DMS153 (cell line): ENCODE measurements around the gene SLC51B.
"Not testable (repeated sequence)": the region's sequence is repeated elsewhere in the genome, so short reads cannot be mapped to it uniquely, and the experiment has no call there.

ENCODE experiments used
- DNase-seq: peaks from one replicate; lab custom pipeline; 2025; lab: John Stamatoyannopoulos, UW

The SLC51B gene

DNA sequence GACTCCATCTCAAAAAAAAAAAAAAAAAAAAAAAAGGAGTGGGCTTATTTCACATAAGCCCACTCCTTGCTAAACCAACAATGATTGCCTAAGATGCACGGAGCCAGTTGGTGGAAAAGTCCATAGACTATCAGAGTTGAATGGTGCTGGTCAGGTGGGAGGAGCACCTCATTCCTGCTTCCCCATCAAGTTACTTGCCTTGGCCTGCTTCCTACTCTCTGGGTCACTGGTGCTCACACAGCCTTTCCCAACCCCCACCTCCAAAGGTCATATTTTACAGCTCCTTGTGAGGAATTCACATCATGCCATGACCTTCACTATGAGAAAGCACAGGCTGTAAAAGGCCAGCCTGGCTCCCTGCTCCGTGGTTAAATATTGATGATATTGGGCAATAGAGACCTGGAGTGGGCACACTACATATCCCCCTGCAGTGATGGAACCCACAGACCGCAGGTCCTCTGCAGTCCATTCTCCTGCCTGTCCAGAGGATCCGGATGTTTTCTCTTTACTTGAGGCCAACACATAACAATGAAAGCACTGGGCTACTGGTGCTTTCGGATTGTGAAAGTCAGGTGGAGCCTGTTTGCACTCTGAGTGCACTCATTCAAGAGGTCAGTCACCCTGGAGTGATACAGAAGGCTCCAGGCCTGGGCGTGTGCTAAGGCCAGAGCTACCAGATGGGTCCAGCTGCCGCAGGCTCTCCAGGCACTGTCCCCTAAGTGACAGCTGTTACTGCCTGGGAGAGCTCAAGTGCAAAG lies at the start of gene SLC51B:
SLC51B (plus strand) TSS at position 664 of the 758 bp plus-strand sequence. CDS start 4,618 bp downstream, outside the sequence.
- DNase-seq: no peak

DNA sequence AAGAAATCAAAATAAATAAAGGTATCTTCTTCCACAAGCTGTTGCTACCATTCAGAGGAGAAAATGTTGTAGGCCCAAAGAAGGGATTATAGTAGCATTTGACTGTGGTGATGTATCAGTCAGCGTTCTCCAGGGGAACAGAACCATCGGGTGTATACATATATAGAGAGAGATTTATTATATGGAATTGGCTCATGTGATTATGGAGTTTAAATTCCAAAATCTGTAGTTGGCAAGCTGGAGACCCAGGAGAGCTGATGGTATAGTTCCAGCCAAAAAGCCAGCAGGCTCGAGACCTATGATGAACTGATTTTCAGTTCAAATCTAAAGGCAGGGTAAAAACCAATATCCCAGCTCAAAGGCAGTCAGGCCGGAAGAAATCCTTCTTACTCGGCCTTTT lies 48.1 kb upstream of the SLC51B start:
- DNase-seq: no peak

DNA sequence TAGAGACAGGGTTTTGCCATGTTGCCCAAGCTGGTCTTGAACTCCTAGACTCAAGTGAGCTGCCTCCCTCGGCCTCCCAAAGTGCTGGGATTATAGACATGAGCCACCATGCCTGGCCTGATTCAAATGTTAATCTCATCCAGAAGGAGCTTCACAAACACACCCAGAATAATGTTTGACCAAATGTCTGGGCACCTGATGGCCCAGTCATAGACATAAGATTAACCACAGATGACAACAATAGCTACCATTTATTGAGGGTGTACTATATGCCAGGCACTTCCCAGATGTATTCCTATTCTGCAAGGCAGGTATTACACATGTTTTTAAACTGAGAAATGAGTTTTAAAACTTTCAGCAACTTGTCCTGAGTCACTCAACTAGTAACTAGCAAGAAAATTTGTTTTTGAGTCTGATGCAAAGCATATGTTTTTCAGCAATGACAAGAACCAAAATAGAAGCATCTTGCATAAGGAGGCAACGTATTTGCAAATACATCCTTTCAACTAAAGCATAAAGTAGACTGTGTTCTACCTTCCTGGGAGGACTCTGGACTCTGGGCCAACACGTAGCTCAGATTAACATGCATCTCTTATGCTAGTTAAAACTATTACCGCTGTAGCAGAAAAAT lies 47.3 kb upstream of the SLC51B start:
- no peak for DNase-seq

DNA sequence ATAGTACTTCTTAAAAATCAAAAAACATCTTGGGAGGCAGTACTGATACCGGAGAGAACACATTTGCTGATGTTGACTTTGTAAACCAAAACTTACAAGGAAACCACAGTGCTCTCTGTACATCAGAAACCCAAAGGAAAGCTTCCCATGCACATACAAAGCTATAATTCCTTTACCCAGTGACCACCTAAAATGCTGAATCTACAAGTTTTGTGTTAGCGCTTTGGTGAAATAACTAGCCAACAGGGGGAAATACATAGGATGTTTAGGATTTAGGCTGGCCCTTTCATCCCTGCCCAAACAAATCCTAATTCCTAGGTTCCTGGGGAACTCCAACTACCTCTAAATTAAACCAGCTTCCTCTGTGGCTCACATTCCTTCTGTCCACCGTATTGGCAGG lies 40.2 kb upstream of the SLC51B start:
- no peak for DNase-seq

DNA sequence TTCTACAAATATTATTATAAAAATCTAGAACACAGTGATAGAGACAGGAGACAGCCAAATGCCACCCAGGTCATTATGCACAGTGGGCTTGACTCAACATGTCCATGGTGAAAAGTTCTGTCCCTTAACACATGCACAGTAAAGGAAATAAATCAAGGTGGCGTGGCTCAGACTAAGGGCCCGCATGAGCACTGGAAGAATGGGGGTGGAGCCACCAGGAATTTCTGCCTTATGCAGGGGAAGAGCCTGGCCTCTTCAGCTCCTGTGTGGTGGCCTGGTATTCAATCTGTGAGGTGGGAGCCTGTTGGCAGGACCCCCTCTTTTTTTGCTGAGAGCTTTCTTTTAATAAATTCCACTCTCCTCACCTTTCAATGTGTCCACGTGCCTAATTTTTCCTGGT lies 38.3 kb upstream of the SLC51B start:
- no peak for DNase-seq

DNA sequence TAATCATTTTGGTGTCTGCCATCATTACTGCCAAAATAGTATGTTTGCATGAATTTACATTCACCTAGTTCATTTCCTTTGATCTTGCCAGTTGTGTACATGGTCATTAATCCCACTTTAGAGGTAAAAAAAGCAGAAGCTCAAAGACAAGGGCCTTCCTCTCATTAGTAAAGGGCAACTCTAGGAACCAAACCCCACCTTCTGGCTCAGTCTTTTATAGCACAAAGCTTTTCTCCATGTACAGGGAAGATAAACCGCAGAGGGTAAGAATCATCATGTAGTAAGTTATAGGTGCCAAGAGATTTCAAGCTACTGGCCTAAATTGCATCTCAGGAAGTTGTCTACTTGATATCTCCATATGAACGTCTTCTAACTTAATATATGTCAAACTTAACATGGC lies 36.2 kb upstream of the SLC51B start:
- no peak for DNase-seq

DNA sequence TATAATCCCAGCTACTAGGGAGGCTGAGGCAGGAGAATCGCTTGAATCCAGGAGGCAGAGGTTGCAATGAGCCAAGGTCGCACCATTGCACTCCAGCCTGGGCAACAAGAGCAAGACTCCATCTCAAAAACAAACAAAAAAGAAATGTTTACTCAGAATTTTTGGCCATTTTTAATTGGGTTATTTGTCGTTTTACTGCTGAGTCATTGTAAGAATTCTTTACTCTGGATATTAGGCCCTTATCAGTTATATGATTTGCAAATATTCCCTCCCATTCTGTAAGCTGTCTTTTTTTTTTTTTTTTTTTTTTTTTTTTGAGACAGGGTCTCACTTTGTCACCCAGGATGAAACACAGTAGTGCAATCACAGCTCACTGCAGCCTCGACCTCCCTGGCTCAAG lies 34.0 kb upstream of the SLC51B start:
- DNase-seq: not testable (repeated sequence)

DNA sequence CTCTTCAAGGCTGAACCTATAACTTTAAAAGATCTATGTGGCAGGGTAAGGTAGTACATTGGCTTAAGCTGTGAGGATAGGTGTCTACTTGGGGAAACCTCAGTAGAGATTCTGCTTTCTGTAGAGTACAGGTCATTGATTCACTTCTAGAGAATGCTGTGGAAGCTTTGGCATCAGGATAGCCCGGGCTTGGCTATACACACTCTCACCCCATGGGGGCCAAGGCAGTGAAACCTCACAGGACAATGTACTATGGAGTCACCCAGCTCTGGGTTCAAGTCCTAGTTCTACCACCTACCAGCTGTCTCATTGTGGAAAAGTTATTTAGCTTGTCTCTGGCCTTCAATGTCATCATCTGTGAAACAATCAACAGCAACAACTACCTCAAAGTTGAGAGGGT lies 24.8 kb upstream of the SLC51B start:
- DNase-seq: no peak

DNA sequence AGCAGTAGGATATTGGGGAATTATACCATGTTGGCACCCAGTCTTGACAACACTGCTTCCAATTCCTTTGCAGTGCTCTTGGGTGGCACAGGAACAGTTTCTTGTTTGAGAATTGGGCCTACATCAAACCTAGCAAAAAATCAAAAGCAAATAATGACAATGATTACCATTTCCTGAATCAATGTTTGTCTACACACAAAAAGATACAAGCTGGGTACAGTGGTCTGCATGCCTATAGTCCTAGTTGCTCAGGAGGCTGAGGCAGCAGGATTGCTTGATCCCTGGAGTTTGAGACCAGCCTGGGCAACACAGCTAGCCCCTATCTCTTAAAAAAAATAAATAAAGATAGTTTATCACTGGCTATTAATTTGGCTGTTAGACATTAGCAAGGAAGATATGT lies 23.7 kb upstream of the SLC51B start:
- DNase-seq: no peak

DNA sequence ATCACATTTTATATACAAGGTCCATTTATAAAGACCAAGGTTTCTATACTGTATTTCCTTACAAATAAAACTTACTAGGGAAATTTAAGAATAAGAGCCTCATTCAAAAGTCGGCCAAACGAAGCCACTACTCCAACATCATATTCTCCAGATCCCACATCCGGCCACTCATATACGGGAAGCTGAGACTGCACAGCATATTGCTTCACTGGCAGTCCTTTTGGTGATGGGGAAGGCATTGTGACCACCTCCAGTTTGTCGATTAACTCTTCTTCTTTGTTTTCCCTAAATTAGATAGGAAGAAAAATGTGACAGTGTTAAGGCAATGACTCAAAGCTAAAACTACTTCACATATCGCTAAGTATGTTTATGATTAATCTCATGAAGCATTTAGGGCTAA lies 18.4 kb upstream of the SLC51B start:
- DNase-seq: no peak

DNA sequence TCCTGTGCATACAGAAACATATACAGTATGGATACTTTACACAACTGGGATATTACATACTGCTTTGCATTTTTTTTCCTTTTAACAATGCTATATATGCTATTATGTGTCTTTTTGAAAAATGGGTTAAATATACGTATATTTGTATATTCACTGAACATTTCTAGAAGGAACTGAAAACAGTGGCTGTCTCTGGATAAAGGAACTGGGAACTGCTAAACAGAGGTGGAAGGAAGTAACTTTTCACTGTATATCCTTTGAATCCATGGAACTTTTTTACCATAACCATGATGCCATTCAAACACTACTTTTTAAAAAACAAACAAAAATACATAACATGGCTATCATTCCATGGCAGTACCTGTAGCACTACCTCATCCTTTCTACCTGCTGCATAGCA lies 17.6 kb upstream of the SLC51B start:
- no peak for DNase-seq

DNA sequence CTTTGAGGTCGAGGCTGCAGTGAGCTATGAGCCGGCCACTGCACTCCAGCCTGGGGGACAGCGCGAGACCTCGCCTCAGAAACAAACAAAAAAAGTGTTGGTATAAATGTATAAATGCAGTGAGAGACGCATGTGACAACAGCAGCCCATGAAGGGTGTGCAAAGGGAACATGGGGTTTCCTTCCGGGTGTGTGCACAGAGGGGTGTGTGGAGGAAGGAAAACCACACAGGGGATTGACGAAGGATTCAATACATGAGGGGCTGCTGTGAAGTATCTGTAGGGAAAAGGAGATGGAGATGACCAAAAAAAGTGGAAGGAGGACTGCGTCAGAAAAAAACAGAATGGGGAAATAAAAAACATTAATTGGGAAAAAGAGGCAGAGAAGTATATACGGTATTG lies 16.8 kb upstream of the SLC51B start:
- DNase-seq: no peak

DNA sequence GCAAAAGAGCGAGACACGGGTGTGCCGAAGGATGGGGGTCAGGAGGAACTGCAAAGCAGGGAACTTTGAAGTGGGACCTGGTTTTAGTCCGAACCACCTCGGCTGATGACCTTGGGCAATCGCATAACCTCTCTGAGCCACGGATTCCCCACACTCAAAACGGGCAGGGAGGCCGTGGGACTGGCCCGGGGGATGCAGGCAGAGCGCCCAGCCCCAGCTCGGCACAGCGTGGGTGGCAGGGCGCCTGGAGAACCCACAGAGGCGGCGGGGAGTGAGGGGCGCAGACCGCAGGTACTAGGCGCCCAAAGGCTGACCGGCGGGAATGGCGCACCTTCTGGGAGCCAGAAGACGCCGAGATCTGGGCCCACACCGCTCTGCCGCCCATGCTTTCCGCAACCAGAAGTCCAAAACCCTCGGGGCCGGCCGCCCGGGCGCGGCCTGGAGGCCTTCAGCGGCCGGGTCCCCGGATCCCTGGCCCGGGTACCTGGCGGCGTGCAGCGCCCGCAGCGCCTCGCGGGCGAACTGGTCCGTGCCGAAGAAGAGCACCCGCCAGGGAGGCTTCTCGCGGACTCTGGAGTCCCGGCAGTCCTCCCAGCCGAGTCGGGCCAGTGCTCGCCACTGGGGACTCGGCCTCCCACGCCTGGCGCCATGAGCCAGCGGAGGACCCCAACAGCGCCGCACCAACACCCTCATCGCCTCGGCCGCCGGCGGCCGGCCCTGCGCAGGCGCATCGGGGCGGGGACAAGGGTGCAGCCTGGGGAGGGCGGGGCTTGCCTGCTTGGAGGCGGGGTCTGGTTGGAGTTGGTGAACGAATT lies 16.1 kb upstream of the SLC51B start, which contains the start of gene MTFMT:
MTFMT (minus strand) TSS at position 719 of the 815 bp plus-strand sequence; CDS start at position 693, 26 bp downstream.
- peak; percentile 1 for DNase-seq

DNA sequence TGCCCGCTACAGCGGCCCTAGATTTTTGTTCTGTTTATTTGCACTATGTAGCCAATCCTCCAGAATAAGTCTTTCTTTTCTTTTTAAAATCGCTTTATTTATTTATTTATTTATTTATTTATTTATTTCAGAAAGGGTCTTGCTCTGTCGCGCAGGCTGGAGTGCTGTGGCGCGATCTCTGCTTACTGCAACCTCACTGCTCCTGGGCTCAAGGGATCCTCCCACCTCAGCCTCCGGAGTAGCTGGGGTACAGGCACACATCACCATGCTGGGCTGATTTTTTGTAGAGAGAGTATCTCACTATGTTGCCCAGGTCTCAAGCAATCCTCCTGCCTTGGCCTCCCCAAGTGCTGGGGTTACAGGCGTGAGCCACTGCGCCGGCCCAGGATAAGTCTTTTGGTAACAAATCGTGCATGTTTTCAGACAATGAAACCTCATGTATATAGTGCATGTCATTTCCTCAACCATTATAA lies 15.4 kb upstream of the SLC51B start:
- no peak for DNase-seq

DNA sequence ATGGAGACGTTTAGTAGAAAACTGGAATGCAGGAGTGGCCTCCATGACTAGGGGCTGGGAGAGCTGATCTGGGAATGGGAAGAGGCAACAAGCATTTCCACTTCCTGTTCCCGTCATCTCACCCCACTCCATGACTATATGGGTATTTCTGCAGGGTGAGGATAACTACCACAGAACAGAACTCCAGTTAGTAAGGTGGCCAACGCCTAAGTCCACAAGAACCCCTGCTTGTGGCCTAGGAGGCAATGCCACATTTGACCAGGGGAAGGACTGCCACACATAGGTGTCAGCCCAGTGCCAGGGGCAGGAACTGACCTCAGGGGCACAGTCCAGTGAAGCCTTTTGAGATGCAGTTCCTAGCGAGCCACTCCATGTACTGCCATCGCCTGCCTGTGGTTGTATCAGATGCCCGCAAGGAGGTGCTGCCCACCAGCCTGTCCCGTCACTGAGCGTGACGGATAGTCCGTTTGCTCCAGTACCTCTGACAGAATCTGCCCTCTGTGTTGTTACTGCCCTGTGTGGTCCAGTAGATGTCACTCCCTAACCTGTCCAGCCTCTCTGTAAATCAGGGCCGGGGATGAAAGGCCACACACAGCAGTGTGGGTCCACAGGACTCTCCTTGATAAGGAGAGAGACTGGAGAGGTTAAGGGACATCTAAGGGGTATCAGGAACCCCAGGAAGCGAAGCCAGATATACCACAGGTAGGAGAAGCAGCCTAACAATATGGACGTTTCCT lies 12.2 kb upstream of the SLC51B start:
- peak; percentile 9 for DNase-seq

DNA sequence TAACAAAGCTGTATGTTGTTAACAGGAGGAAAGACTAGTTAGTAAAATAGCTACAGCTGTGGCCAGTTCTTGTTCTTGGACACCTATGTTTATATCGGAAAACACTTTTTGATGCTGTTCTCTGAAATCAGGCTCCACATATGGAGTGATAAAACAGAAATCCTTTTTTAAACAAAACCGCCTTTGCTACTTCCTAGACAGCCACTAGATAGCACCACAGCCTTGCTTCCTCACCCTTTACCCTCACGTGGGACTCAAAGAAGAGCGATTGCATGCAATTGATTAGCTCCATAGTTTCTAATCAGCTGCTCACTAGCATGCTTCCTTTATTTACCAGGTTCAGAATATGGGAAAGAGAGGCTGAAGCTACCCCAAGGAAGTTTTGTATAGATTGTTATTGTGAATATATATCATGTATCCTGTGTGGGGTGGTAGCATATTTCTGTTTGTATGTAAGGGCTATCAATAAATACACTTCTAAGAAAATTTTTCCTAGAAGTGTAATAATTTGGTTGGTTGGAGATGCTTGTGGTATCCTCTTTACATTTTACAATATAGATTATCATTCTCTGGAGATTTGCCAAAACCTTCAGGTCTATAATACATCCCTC lies 11.4 kb upstream of the SLC51B start:
- DNase-seq: no peak

DNA sequence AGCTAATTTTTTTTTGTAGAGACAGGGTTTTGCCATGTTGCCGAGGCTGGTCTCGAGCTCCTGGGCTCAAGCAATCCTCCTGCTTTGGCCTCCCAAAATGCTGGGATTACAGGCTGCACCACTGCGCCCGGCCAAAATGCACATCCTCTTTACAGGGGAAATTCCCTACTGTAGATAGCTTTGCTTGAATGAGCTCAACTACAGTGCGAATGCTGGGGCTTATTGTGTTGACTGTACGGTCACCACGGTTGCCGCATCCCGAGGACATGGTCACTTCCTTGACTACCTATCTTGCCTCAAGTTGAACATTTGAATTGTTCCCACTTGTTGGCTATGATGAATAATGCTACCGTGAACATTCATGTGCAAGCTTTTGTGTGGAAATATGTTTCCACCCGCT lies 10.5 kb upstream of the SLC51B start:
- no peak for DNase-seq

DNA sequence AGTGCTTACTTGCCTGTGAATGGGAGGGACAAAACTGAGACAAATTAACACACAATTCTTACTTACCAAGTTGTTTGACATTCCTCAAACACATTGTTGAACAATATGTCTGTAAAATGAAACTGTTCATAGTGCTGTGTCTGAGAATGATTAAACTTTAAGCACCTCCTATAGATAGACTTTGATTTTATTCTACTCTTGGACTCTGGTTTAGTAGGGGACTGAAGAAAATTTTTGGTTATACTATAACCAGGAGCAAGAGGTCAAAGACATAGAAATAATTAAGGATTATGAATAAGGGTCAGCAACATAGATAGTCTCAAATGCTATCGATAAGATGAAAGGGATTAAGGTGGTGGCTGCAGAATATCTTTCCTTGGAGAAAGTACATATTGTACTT lies 7.9 kb upstream of the SLC51B start:
- no peak for DNase-seq

DNA sequence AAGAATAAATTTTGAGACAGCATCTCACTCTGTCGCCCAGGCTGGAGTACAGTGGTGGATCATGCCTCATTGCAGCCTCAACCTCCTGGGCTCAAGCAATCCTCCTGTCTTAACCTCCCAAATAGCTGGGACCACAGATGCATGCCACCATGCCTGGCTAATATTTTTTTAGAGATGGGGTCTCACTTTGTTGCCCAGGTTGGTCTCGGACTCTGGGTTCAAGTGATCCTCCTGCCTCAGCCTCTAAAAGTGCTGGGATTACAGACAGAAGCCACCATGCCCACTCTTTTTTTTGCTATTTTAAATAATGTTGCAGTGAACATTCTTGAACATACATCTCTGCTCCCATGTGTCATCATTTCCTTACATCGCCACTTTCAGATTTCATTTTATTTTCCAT lies 6.8 kb upstream of the SLC51B start:
- no peak for DNase-seq

DNA sequence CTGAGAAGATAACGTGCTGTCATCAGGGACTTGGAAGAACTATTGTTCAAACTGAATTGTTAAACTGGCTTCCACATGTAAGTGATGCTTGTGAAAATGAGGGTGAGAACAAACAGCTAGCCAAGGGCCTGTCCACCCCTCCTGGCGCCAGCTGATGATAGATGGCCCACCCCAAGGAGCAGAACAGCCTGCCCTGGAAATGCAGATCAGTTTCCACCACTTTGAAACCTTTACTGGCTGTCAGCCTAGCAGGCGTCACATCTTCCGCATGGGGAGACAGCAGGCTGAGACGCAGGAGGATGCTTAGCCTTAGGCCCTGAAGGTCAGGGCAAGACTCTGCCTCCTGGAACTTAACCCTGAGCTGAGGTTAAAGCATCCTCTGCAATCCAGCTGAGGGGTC lies 6.4 kb upstream of the SLC51B start:
- no peak for DNase-seq

DNA sequence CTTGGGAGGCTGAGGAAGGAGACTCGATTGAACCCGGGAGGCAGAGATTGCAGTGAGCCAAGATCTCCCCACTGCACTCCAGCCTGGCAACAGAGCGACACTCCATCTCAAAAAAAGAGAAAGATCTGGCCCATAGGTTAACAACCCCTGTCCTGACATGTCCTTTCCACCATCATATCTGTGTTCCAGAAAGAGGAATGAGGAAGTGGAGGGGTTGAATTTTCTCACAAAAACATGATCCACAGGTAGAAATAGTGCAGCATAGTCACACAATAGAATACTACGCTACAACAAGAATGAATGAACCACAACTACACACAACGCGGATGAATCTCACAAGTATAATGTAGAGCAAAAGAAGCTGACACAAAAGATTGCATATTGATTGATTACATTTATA lies 4.7 kb upstream of the SLC51B start:
- no peak for DNase-seq

DNA sequence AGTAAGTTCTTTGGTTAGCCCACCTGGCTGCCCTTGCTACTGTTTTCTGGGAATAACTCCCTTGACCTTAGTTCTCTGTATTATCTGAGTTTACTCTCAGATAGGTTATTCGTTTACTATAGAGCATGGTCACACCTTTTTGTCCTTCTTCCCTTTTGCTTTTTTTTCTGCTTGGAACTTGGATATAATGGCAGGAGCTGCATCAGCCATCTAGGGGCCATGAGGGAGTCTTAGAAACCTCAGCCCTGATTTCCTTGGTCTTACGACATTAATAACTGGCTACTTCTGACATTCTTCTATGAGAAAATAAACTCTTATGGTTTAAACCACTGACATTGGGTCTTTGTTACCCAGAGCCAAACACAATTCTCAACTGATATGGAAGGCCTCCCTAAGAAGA lies 3.4 kb upstream of the SLC51B start:
- no peak for DNase-seq
